Inflammatory macrophage (primary cell): Measurements from ENCODE around the gene LPIN3.

Experiments
- DNase-seq, 2 donors: peaks; one replicate each; pipeline ENCODE4 v3.0.0-alpha.2; 2020 to 2022

LPIN3 gene

DNA sequence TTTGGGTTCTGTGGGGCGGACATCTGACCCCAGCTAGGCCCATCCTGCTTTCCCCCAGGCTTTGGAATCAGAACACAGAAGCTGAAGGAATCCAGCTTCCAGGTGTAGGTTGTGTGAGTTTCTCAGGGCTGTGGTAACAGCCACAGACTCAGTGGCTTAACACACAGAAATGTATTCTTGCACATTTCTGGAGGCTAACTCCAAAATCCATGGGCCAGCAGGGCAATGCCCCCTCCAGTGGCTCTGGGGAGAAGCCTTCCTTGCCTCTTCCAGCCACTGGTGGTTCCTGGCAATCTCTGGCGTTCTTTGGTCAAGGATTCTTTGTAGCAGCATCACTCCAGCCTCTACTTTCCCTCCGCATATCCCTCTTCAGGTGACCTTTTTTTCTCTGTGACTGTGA lies 27.3 kb downstream of the LPIN3 start:
- DNase-seq, result no peak

DNA sequence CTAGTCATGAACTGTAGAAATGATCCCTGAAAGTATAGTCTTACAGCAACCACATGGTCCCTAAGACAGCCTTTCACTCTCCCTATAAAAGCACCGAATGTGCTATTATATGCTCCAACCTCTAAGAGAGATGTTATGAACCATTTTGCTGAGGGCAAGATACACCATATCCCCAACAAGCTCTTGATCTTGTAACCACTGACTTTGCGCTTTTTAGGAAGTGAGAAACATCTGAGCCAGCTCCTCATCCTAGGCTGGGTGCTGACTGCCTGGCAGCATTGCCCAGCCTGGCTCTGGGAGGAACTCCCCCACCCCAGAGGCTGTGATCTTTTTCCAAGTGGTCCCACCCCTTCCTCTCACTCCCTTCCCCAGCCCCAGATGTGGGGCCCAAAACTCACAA lies 29.1 kb downstream of the LPIN3 start:
- DNase-seq, result no peak

DNA sequence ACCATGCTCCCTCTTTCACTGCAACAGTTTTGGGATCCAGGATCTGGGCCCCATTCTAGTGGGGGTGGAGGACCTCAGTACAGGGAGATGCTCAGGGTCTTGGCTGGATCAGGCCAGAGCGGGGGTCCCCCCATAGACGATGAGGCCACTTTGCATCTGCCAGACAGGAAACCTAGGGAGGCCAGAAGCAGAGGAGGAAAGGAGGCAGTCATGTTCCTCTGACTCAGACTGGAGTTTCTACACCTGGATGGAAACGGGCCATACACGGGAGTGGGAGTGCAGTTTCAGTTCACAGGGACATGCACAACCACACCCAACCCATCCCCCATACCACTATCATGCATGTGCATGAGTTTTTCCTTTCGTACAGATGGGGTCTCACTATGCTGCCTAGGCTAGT lies 29.6 kb downstream of the LPIN3 start:
- no peak for DNase-seq

DNA sequence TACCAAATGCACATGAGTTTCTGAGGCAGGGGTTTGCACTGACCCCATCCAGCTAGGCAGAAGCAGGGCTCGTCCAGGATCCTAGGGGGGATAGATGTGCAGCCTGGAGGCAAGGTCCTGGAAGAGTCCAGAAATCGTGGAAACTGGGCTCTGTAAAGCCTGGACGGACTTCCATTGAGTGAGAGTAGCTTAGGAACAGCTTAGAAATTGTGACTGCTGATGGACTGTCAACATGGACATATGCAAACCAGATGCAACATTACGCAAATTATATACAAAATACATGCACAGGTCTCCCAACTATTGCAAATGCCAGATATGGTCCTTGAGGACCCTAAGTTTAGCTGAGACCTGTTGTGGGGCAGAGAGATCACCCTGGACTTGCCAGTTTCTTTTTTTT lies 30.8 kb downstream of the LPIN3 start:
- no peak for DNase-seq

DNA sequence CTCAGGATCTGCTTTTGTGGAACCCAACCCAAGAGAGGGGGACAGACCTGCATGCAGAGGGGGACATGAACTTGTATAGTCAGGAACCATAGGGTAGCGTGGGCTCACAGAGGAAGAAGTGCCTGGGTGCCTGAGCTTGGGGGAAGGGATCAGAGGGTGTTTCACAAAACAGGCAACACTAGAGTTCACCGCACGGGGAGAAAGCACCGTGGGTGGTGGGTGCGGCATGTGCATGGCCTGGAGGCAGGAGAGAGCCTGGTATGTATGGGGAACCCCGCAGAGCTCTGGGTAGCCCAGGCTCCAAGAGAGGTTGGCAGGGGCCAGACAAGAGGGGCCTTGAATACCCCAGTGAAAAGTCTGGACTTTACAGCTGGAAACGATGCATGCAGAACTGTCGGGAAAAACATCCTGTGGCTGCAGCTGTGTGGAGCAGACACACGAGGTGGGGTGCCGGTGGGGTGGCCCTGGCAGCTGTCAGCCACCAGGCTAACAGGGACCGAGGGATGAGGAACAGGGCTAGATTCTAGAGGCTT lies 32.7 kb downstream of the LPIN3 start:
- DNase-seq, result peak; percentile 5 to 29

DNA sequence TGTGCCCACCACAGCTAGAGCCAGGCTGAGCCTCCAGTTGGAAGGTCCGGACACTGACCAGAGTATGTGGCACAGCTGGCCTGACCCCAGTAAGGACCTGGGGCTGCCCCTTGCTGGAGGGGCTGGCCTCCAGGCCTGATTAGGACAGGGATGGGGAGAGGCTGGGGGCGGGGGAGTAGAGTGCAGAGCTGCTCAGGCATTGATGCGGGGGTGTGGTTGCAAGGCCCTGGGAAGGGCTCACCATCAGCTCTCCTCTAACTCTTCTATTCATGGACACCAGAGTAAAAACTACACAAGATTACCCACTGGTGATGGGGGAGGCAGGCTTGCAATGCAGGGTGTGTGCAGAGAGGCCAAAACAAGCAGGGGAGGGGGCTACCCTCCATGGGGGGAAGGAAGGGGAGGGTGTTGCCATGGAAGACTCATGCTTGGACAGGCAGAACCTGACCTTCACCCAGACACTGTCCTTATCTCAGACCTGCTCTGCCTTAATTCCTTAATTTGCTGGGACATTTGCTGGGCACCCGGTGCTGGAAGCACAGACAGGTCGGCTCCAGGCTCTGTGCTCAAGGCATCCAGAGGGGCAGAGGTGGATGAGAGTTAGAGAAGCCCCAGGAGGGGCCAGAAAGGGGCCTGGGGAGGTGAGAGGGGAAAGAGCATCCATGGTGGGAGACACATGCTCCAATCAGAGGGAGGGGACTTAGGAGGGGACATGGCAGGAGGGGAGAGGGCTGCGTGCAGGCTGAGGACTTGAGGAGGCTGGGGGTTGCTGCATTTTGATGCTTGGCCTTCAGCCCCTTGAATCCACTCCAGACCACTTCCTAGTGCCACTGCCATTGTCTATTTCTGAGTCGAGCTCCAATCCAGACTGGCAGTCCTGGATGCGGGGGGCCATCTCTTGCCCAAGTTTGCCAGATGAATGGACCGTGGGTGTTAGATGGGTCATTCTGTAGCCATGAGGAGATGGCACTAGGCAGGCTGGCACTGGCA lies 33.6 kb downstream of the LPIN3 start:
- DNase-seq, result no peak

DNA sequence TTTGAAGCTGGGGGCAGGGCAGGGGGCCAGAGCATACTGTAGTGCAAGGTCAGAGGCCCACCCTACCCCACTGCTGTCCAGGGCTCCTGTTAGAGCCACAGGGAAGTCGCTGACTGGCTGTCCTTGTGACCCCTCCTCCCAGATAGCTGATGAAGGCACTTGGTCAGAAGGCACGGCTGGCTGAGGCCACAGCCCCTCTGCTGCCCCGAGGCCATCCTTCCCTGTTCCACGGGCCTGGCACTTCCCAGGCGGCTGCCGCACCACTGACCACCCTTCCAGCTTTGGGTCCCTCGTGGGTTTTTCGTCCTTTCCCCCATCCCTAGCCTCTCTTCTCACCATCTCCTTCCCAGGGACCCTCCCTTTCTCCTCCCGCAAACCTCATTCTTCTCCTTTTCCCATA lies 35.2 kb downstream of the LPIN3 start:
- DNase-seq, result no peak

DNA sequence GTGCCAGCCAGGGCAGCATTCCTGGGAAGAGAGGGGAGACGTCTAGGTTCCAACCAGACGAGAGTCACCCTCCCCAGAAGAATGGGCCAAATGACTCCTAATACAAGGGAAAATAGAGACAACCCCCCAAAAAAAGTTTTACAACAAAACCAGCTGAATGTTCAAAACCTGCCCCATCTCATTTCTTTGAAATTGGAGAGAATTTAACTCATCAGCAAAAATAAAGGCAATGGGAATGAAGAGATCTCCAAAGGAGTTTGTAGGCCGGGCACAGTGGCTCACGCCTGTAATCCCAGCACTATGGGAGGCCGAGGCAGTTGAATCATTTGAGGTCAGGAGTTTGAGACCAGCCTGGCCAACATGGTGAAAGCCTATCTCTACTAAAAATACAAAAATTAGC lies 35.7 kb downstream of the LPIN3 start:
- DNase-seq, result no peak

DNA sequence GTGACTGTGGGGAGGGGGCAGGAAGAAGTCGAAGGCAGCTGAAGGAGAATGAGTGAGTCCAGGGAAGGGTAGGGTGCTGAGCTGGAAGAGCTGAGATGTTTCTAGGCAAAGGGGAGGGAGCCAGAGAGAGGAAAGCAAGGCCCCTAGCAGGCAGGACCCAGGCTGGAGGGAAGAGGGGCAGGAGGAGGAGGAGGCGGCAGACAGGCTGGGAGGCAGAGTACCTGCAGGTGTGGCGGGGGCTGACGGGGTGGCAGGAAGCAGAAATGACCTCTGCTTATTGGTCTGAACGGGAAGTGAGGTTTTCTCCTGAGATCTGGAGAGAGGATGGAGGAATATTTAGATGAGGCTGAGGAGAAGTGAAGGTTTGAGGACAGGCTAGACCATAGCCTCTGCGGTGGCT lies 36.7 kb downstream of the LPIN3 start:
- DNase-seq, result no peak

DNA sequence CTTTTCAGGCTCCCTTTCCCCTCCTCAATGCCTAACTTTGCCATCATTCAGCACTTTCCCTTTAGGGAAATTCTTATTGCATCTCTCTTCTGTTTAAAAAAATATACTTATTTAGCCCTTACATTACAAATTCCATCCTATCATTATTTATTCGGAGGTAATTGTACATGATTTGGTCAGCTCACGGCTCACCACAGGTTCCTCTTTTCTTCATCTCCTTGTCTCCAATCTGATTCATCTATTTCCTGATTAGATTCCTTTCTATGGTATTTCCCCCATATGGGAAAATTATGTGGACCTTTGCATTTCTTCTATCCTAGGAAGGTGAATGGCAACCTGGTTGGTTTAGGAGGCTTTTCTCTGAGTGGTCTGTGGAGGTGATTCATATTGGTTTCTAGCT lies 38.9 kb downstream of the LPIN3 start:
- DNase-seq, result no peak

DNA sequence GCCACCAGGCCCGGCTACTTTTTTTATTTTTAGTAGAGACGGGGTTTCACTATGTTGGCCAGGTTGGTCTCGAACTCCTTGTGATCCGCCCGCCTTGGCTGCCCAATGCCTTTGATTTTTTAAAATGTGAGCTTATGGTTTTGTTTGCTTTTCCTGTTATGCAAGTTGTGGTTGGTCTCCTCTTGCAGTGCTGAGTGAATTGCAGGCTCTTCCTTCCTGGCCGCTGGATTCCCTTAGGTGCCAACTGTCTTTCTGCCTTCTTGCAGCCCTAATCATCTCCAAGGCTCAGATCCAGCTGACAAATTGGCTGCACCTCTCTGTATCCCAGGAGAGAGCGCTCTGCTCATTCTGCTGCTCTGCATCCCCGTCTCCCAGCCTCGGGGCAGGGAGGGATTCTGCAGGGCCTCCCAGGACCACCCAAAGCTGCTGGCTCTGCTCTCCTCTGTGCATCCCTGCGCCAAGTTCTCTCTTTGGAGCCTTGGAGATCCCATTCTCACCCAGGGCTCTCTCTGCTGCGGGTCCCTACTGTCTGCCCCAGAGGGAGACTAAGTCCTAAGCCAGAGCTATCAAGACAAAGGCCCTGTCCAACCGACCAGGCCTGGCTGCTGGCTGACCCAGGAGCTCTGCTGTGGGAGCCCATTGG lies 40.1 kb downstream of the LPIN3 start:
- DNase-seq, result no peak

DNA sequence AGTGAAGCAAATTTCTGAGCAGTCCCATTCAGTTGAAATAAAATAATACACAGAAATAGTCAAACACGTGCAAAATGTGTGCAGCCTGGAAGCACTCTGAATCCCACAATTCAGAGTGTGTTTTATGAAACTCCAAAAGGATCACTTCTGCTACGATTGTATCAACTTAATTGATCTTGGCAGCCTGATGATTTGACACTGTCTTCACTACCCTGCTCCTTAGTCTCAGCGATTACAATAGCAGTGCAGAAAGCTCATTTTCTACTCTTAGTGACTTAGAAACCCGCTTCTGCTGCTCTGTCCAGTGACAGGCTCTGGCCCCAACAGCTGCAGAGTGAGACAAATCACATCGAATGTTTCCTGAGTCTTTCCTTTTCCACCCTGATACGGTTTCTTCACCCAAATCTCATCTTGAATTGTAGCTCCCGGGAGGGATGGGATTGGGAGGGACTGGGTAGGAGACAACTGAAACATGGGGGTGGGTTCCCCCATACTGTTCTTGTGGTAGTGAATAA lies 42.2 kb downstream of the LPIN3 start:
- DNase-seq, result no peak

DNA sequence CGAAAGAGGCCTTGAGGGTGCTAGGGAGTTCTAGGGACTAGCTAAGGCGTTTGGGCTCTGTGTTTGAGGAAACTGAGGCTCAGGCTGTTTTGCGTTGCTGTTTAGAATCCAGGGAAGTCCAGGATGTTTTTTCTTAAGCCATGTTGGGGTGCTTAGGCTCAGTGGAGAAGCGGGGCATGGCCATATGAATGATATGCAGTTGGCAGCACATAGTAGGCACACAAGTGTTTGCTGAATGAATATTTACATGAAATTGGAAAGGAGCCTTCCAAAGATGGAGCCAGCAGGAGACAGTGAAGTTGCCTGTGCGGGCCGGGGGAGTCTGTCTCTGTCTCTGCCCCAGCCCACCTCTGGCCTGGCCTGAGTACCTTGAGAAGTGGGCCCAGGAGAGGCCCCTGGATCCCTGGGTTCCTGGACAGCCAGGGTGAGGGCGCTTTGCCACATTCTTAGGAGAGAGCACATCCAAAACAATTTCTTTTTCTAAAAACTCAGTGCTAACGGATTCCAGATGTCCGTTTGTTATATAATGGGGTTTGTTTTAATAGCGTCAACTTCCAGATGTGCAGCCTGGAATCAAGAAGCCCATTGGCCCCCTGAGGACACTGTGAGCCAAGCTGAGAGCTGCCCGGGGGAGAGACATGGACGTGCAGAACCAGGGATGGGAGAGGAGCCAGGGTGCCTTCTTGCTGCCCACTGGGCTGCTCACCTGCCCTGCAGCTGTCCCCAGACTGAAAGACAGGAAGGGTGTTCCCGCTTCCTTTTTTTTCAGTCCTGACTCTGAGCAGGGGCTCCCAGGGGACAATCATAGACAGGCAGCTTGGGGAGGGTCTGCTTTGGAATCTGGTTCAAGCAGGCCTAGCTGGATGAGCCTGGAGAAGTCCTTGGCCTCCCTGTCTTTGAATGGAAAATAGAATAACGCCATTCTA lies 46.1 kb downstream of the LPIN3 start:
- DNase-seq, result no peak

DNA sequence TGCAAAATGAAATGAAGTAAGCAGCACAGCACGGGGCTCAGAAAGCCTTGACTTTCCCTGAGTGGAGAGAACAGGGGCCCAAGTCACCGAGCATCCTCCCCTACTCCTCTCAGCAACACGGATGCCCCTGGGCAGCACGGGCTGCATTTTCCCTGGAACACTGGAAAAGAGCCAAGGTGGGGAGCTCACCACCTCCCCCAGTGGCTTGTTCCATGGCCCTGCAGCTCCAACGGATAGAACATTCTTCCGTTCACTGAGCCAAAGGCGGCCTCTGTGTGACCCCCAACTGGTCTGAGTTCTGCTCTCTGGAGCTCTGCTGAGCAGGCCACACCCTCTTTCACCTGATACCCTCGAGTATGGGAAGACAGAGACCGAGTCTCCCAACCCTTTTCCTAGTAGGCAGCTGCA lies 46.8 kb downstream of the LPIN3 start:
- DNase-seq, result no peak

DNA sequence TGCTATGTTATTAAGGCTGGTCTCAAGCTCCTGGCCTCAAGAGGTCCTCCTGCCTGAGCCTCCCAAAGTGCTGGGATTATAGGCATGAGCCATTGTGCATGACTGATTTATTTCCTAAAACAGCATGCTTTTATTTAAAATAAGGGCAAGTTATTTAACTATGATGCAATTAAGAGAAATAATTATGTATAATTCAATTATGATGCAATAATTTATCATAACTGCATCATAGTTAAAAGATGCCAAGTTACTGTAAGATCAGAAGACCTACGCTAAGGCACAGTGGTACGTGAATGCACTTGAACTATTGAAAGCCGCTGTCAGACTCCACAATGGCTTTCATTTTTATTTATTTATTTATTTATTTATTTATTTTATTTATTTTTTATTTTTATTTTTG lies 50.3 kb downstream of the LPIN3 start:
- no peak for DNase-seq

DNA sequence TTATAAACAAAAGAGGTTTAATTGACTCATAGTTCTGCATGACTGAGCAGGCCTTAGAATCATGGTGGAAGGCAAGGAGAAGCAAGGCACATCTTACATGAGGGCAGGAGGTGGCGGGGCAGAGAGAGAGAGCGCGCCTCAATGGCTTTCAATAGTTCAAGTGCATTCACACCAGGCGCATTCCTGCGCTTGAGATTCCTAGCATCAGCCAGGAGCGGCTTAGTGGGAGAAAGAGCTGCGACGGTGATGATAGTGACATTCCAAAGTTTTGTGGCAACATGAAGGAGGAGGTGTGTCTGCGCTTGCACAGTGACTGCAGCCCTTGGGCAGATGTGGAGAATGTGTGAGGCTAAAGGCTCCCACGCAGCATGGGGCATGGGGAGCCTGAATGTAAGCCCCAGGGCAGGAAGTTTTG lies 51.0 kb downstream of the LPIN3 start:
- no peak for DNase-seq

DNA sequence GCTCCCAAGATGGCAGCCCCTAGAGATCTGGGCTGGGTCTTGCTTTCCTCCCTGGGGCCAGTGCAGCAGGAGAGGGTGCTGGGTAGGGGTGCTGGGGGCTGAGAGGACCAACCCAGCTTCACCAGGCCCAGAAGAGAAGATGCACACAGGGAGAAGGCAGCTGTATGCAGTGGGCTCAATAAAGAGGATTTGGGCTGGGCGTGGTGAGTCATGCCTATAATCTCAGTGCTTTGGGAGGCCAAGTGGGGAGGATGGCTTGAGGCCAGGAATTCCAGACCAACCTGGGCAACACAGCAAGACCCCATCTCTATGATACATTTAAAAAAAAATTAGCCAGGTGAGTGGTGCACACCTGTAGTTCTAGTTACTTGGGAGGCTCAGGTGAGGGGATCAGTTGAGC lies 51.7 kb downstream of the LPIN3 start:
- DNase-seq, result no peak

DNA sequence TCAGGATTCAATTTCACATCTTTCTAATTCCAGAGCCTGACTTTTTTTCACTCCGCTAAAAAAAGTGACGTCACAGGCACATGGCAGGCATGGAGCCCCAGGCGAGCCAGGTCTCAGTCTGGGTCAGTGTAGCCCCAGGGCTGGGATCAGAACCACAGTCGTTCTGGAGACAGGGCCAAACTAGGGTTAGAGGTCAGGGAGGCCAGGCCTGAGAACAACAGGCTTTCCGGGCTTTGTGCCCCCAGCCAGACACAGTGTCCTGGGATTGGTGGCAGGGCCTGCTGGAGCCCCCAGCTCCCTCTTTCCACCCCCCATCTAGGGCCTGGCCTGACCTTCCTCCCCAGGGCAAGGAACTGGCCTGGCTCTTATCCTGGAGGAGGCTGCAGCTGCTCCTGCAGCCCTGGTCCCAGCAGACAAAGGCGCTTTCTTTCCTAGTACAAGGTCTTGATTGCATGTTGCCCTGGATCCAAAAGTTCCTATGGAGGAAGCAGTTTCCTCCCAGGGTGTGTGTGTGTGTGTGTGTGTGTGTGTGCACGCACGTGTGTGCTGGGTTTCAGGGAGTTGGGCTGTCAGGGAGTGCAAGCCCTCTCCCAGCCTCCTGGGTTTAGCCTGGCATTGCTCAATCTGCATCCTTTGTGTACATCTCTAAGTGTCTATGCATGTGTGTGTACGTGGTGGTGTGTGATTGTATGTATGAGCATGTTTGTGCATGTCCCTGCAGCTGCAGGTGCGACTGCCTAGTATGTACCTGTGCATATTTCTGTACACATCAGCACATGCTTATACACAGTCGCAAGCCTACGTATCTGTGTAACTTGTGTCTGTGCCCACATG lies 52.5 kb downstream of the LPIN3 start:
- DNase-seq, result no peak

DNA sequence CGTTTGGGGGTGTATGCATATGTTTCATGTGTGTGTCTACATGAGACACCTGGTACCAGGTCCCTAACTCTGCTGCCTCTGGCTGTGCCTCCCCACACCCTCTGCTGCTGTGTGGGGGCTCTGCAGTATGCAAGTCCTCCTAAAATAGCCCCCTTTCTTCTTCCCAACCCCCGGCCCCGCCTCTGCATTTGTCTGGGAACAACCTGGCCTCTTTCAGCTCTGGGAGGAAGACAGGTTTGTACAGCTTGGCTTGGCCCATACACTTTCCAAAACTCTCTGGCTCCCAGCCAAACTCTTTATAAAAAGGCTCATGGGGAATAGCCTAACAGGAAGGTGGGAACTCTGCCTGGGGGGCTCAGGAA lies 53.1 kb downstream of the LPIN3 start:
- DNase-seq, result no peak

DNA sequence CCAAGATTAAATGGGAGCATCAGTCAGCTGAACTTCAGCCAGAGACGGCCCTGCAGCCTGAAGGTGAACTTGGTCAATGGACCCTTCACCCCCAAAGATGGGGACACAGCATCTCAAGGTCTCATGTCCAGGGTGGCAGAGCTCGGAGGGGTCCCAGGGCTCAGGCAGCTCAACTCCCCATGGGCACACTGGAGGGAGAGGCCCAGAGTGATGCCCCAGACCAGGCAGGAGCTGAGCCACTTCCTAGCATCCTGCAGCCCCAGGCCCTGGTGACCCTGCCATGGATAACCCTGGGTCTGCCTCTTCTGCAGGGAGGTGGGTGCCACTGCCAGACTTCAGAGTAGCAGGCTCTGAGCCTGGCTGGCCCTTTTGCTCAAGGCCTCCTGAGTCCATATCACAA lies 53.5 kb downstream of the LPIN3 start:
- no peak for DNase-seq

DNA sequence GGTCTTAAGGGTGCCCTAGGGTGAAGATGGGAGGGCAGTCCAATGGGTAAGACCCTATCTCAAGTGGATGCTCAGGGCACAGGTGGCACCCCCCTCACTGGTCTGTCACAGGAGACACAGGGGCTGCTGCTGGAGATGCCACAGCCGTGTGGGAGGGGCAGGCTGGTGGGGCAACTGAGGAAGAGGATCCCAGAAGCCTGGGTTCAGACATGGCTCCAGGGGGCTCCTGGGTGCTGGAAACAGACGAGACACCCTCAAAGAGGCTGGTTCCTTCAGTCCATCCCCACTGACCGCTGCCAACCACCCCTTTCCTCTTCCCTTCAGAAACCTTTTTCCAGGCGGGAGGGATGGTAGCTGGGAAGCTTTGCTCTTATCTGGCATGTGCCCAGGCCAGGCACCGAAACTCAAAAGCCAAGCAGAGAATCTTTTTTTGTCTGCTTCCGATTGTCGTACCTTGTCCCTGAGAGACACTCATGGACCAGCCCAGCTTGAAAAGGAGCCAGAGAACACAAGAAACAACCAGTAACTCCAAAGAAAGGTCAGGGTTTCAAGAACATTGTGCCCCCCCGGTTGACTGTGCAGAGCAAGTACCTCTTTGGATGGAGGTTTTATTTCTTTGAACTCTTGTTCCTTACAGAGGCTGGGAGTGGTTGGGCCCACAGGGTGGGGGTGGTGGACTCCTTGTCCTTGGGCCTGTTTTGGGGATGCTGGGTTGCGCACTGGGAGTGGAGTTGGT lies 54.5 kb downstream of the LPIN3 start:
- no peak for DNase-seq
